Measurements from ENCODE around the gene IGF2R.
"Not testable (repeated sequence)": the region's sequence is repeated elsewhere in the genome, so short reads cannot be mapped to it uniquely, and the experiment has no call there.

IGF2R gene

DNA sequence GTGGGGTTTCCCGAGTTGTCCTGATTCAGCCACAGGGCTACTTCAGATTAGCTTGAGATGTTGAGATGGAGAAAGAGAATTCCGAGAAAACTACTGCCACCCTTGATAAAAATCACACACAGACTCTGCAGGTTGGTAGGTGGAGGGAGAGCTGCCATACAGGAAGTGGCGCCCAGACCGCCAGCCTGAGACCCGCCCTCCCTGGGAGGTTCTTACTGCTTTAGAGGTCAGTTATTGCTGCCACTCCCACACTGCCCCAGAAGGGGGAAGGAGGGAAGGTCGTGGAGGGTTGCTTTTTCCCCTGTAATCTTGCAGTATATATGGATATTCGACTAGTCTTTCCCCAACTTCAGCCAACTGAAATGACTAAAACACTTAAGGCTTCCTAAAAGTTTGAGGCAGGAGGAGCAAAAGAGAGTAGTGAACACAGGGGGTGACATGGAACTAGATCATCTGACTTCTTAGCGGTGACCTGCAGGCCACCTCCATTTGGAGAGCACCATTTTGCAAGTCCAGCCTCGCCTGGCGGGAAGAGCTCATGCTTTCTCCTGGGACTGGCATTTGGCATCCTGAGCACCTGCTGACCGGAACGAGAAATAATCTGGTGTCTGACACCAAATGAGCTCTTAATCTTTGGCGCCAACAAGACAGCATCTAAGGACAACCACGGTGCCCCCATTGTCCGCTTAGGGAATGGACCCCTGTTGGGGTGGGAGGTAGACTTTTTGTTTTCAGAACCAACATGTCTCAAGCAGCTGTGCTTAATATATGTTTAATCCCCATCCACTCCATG lies 117.0 kb downstream of the IGF2R start:
- Histone ChIP-seq H3K4me3 (ENCODE audit: low read depth in 1 of 2, low read length in 2 of 2) (no peak overlapping the region), H3K9ac (ENCODE audit: low read length) (no peak overlapping the region), H3K27me3 (ENCODE audit: control insufficient read depth in 1 of 2, insufficient read depth in 2 of 2, low read length in 2 of 2) (no peaks in the 10 kb centered on the region), H3K4me1 (ENCODE audit: insufficient read depth, low read length) (peaks cover 19% of the 10 kb centered on the region), H3K36me3 (ENCODE audit: insufficient read depth, low read length) (peaks cover 39% of the 10 kb centered on the region), H3K27ac (ENCODE audit: low read depth, low read length) (no peak overlapping the region), H3K9me3 (ENCODE audit: low read length) (no peaks in the 10 kb centered on the region)

GRCh38 chr6:160086754-160087153 lies 117.9 kb downstream of the IGF2R start:
- Histone ChIP-seq H3K27ac (ENCODE audit: low read depth, low read length) (no peak overlapping the region), H3K27me3 (ENCODE audit: control insufficient read depth in 1 of 2, insufficient read depth in 2 of 2, low read length in 2 of 2) (no peaks in the 10 kb centered on the region), H3K9ac (ENCODE audit: low read length) (no peak overlapping the region), H3K4me1 (ENCODE audit: insufficient read depth, low read length) (peaks cover 19% of the 10 kb centered on the region), H3K4me3 (ENCODE audit: low read depth in 1 of 2, low read length in 2 of 2) (no peak overlapping the region), H3K36me3 (ENCODE audit: insufficient read depth, low read length) (peaks cover 45% of the 10 kb centered on the region), H3K9me3 (ENCODE audit: low read length) (no peaks in the 10 kb centered on the region)

- Histone ChIP-seq H3K4me3 (ENCODE audit: low read depth in 1 of 2, low read length in 2 of 2) (no peak overlapping the region), H3K27ac (ENCODE audit: low read depth, low read length) (no peak overlapping the region), H3K4me1 (ENCODE audit: insufficient read depth, low read length) (peaks cover 19% of the 10 kb centered on the region), H3K9me3 (ENCODE audit: low read length) (no peaks in the 10 kb centered on the region), H3K27me3 (ENCODE audit: control insufficient read depth in 1 of 2, insufficient read depth in 2 of 2, low read length in 2 of 2) (no peaks in the 10 kb centered on the region), H3K9ac (ENCODE audit: low read length) (no peak overlapping the region), H3K36me3 (ENCODE audit: insufficient read depth, low read length) (peaks cover 60% of the 10 kb centered on the region)
Observed at GRCh38 chr6:160088069-160088783, 119.3 kb downstream of the IGF2R start.

GRCh38 chr6:160088784-160089533 lies 120.1 kb downstream of the IGF2R start:
- Histone ChIP-seq H3K36me3 (ENCODE audit: insufficient read depth, low read length) (peaks cover 65% of the 10 kb centered on the region), H3K4me1 (ENCODE audit: insufficient read depth, low read length) (peaks cover 19% of the 10 kb centered on the region), H3K4me3 (ENCODE audit: low read depth in 1 of 2, low read length in 2 of 2) (peak overlapping the region in 1 of 2 donors; percentile 42), H3K27me3 (ENCODE audit: control insufficient read depth in 1 of 2, insufficient read depth in 2 of 2, low read length in 2 of 2) (no peaks in the 10 kb centered on the region), H3K9ac (ENCODE audit: low read length) (no peak overlapping the region), H3K9me3 (ENCODE audit: low read length) (no peaks in the 10 kb centered on the region), H3K27ac (ENCODE audit: low read depth, low read length) (peak overlapping the region; percentile 55)

- H3K4me3 ChIP-seq (ENCODE audit: low read depth in 1 of 2, low read length in 2 of 2), result no peak overlapping the region
- peaks cover 19% of the 10 kb centered on the region for H3K4me1 ChIP-seq (ENCODE audit: insufficient read depth, low read length)
- H3K9ac ChIP-seq (ENCODE audit: low read length), result no peak overlapping the region
- no peaks in the 10 kb centered on the region for H3K27me3 ChIP-seq (ENCODE audit: control insufficient read depth in 1 of 2, insufficient read depth in 2 of 2, low read length in 2 of 2)
- H3K36me3 ChIP-seq (ENCODE audit: insufficient read depth, low read length), result peaks cover 65% of the 10 kb centered on the region
- peak overlapping the region; percentile 55 for H3K27ac ChIP-seq (ENCODE audit: low read depth, low read length)
- H3K9me3 ChIP-seq (ENCODE audit: low read length), result no peaks in the 10 kb centered on the region
Observed at GRCh38 chr6:160089534-160089897, 120.6 kb downstream of the IGF2R start.

DNA sequence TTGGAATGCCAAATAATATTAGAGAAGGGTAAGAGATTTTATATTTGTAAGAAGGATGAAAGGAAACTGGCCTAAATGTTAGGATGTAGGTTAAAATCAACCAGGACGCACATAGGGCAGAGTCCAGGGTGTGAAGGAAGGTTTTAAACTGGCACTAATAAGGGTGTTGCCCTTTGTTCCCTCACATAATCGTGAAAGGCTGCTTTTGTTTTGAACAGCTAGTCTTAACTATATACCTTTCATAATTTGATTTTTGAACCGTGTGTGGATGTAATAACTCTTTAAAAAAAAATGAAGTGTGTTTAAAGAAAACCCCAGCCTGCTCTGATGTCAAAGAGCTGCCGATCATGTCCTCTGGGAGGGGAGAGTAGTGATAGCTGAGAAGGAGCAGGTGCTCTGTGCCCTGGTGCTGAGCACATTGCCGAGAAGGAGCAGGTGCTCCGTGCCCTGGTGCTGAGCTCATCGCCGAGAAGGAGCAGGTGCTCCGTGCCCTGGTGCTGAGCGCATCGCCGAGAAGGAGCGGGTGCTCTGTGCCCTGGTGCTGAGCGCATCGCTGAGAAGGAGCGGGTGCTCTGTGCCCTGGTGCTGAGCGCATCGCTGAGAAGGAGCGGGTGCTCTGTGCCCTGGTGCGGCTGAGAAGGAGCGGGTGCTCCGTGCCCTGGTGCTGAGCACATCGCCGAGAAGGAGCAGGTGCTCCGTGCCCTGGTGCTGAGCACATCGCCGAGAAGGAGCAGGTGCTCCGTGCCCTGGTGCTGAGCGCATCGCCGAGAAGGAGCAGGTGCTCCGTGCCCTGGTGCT lies 121.8 kb downstream of the IGF2R start:
- H3K27ac ChIP-seq (ENCODE audit: low read depth, low read length); H3K9me3 ChIP-seq (ENCODE audit: low read length): not testable (repeated sequence)
- peaks cover 63% of the 10 kb centered on the region for H3K36me3 ChIP-seq (ENCODE audit: insufficient read depth, low read length)

GRCh38 chr6:160092176-160092575 lies 123.3 kb downstream of the IGF2R start:
- H3K27ac ChIP-seq (ENCODE audit: low read depth, low read length); H3K9me3 ChIP-seq (ENCODE audit: low read length); H3K9ac ChIP-seq (ENCODE audit: low read length); H3K27me3 ChIP-seq (ENCODE audit: control insufficient read depth in 1 of 2, insufficient read depth in 2 of 2, low read length in 2 of 2); H3K4me3 ChIP-seq (ENCODE audit: low read depth in 1 of 2, low read length in 2 of 2): not testable (repeated sequence)
- Histone ChIP-seq H3K36me3 (ENCODE audit: insufficient read depth, low read length) (peaks cover 70% of the 10 kb centered on the region), H3K4me1 (ENCODE audit: insufficient read depth, low read length) (peaks cover 19% of the 10 kb centered on the region)

More for the DNA sequence above, 121.8 kb downstream of the IGF2R start:
- H3K4me1 ChIP-seq (ENCODE audit: insufficient read depth, low read length), result peaks cover 19% of the 10 kb centered on the region
- not testable (repeated sequence) for H3K9ac ChIP-seq (ENCODE audit: low read length); H3K4me3 ChIP-seq (ENCODE audit: low read depth in 1 of 2, low read length in 2 of 2); H3K27me3 ChIP-seq (ENCODE audit: control insufficient read depth in 1 of 2, insufficient read depth in 2 of 2, low read length in 2 of 2)

DNA sequence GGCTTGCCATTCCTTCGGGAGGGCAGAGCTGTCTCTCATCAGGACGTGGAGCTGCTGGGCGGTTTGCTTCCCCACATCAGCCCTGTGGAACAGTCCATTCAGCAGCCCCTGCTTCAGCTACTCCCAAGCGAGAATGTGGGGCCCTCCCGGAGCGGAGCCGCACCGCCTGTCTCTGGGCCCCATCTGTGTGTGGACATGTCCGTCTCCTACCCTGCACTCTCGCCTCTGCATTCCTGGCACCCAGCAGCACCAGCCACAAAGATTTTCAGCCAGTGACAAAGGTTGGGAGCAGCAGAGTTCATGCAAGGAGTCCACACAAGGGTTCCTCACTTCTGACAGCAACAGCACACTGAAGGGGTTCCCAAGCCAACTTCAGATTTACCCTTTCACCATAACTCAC lies 123.7 kb downstream of the IGF2R start:
- Histone ChIP-seq H3K27me3 (ENCODE audit: control insufficient read depth in 1 of 2, insufficient read depth in 2 of 2, low read length in 2 of 2) (no peaks in the 10 kb centered on the region), H3K36me3 (ENCODE audit: insufficient read depth, low read length) (peaks cover 70% of the 10 kb centered on the region), H3K4me1 (ENCODE audit: insufficient read depth, low read length) (peaks cover 19% of the 10 kb centered on the region), H3K9me3 (ENCODE audit: low read length) (no peaks in the 10 kb centered on the region), H3K27ac (ENCODE audit: low read depth, low read length) (no peak overlapping the region), H3K9ac (ENCODE audit: low read length) (no peak overlapping the region), H3K4me3 (ENCODE audit: low read depth in 1 of 2, low read length in 2 of 2) (no peak overlapping the region)

GRCh38 chr6:160093061-160093460 lies 124.2 kb downstream of the IGF2R start:
- no peak overlapping the region for H3K27ac ChIP-seq (ENCODE audit: low read depth, low read length)
- no peaks in the 10 kb centered on the region for H3K9me3 ChIP-seq (ENCODE audit: low read length)
- peaks cover 17% of the 10 kb centered on the region for H3K4me1 ChIP-seq (ENCODE audit: insufficient read depth, low read length)
- H3K27me3 ChIP-seq (ENCODE audit: control insufficient read depth in 1 of 2, insufficient read depth in 2 of 2, low read length in 2 of 2), result no peaks in the 10 kb centered on the region
- no peak overlapping the region for H3K4me3 ChIP-seq (ENCODE audit: low read depth in 1 of 2, low read length in 2 of 2)
- H3K9ac ChIP-seq (ENCODE audit: low read length), result no peak overlapping the region
- H3K36me3 ChIP-seq (ENCODE audit: insufficient read depth, low read length), result peaks cover 73% of the 10 kb centered on the region

DNA sequence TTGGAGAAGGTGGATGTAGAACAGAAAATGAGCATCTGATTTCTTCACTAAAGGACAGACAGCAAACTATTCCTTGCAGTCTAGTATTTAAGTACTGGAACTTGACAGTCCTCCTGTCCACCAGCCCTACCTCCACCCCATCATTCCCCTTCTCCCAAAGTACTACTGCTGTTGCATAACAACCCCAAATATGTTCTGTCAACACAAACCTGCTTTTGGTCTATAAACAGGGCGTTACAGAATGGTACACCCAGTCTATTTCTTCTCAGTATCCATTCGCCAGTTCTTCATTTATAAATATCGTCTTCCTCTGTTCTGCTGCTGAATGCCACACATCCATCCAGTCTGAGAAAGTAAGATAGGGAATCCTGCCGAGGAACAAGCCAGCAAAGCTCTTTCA lies 125.1 kb downstream of the IGF2R start:
- Histone ChIP-seq H3K4me3 (ENCODE audit: low read depth in 1 of 2, low read length in 2 of 2) (no peak overlapping the region), H3K4me1 (ENCODE audit: insufficient read depth, low read length) (peaks cover 10% of the 10 kb centered on the region), H3K9ac (ENCODE audit: low read length) (no peak overlapping the region), H3K36me3 (ENCODE audit: insufficient read depth, low read length) (peaks cover 76% of the 10 kb centered on the region), H3K9me3 (ENCODE audit: low read length) (no peaks in the 10 kb centered on the region), H3K27me3 (ENCODE audit: control insufficient read depth in 1 of 2, insufficient read depth in 2 of 2, low read length in 2 of 2) (no peaks in the 10 kb centered on the region), H3K27ac (ENCODE audit: low read depth, low read length) (no peak overlapping the region)
